OCI-LY3 (cell line): Measurements from ENCODE around the gene WNT6.

ENCODE experiments used
- H2AFZ ChIP-seq: fragments of 200-600, 300-600 bp; shearing (Covaris generic); 2 replicates; pipeline ENCODE4 v1.6.0; 2014; ENCODE audit warnings: antibody characterized with exemption, low read depth, low read length
- H3K27ac ChIP-seq: fragments of 200-600, 300-600 bp; sonication (generic); 2 replicates; pipeline ENCODE4 v1.5.1; 2014; ENCODE audit warnings: mild to moderate bottlenecking, low read length, moderate library complexity, mixed read lengths
- H3K27me3 ChIP-seq: fragments of 200-600, 300-600 bp; sonication (generic); 2 replicates; pipeline ENCODE4 v1.6.1; 2014; ENCODE audit warnings: low read depth, low read length, mixed read lengths
- H3K36me3 ChIP-seq: fragments of 200-600, 300-600 bp; sonication (generic); replicated peaks from 2 replicates; pipeline ENCODE3; 2014; ENCODE audit warnings: low read depth, low read length, mixed read lengths
- H3K4me1 ChIP-seq: fragments of 300-600, 200-600 bp; sonication (generic); 2 replicates; pipeline ENCODE4 v1.6.1; 2014; ENCODE audit warnings: low read length, mixed read lengths
- H3K4me2 ChIP-seq: fragments of 200-600, 300-600 bp; sonication (generic); 2 replicates; pipeline ENCODE4 v1.6.1; 2014; ENCODE audit warnings: low read length, mixed read lengths
- H3K4me3 ChIP-seq: fragments of 300-600, 200-600 bp; sonication (generic); 2 replicates; pipeline ENCODE4 v1.5.1; 2014; ENCODE audit warnings: antibody characterized with exemption, mild to moderate bottlenecking, low read length, moderate library complexity
- H3K79me2 ChIP-seq: fragments of 300-600, 200-600 bp; shearing (Covaris generic); 2 replicates; pipeline ENCODE4 v1.6.1; 2014; ENCODE audit warnings: mild to moderate bottlenecking, low read length, mixed read lengths
- H3K9ac ChIP-seq: fragments of 300-600, 200-600 bp; shearing (Covaris generic); 2 replicates; pipeline ENCODE4 v1.6.0; 2014; ENCODE audit warnings: mild to moderate bottlenecking, low read length, moderate library complexity
- H3K9me3 ChIP-seq: fragments of 200-600, 300-600 bp; shearing (Covaris generic); 2 replicates; pipeline ENCODE4 v1.6.1; 2014; ENCODE audit warnings: low read length, mixed read lengths; ENCODE audit not compliant: insufficient read depth
- H4K20me1 ChIP-seq: fragments of 200-600, 300-600 bp; sonication (generic); 2 replicates; pipeline ENCODE4 v1.6.1; 2016; ENCODE audit warnings: low read length, mixed read lengths; ENCODE audit not compliant: insufficient read depth
- CTCF ChIP-seq: fragments of 200-600, 300-600 bp; sonication (generic); IDR thresholded peaks from 2 replicates; pipeline ENCODE4 v1.5.1; 2014; ENCODE audit warnings: antibody characterized with exemption, low read length, low read depth
- EZH2phosphoT487 ChIP-seq: fragments of 200-600 bp; shearing (Covaris generic); IDR thresholded peaks from 2 replicates; pipeline ENCODE4 v1.6.1; 2018; ENCODE audit warnings: antibody characterized with exemption, mixed run types, low read depth

WNT6 gene

GRCh38 chr2:218858138-218858445 is 1.5 kb upstream of the WNT6 start:
- no peaks in the 10 kb centered on the region for H4K20me1 ChIP-seq
- H3K27me3 ChIP-seq, result no peaks in the 10 kb centered on the region; the same call in 1 of the 2 replicates
- H2AFZ ChIP-seq, result no peak overlapping the region
- TF ChIP-seq EZH2phosphoT487, result no peak
- no peak for TF ChIP-seq CTCF
- H3K9me3 ChIP-seq, result no peaks in the 10 kb centered on the region
- H3K4me2 ChIP-seq, result no peak overlapping the region
- H3K9ac ChIP-seq, result no peak overlapping the region
- H3K27ac ChIP-seq, result no peak overlapping the region
- no peaks in the 10 kb centered on the region for H3K79me2 ChIP-seq
- H3K36me3 ChIP-seq, result no peaks in the 10 kb centered on the region
- H3K4me1 ChIP-seq, result no peaks in the 10 kb centered on the region
- H3K4me3 ChIP-seq, result no peak overlapping the region

DNA sequence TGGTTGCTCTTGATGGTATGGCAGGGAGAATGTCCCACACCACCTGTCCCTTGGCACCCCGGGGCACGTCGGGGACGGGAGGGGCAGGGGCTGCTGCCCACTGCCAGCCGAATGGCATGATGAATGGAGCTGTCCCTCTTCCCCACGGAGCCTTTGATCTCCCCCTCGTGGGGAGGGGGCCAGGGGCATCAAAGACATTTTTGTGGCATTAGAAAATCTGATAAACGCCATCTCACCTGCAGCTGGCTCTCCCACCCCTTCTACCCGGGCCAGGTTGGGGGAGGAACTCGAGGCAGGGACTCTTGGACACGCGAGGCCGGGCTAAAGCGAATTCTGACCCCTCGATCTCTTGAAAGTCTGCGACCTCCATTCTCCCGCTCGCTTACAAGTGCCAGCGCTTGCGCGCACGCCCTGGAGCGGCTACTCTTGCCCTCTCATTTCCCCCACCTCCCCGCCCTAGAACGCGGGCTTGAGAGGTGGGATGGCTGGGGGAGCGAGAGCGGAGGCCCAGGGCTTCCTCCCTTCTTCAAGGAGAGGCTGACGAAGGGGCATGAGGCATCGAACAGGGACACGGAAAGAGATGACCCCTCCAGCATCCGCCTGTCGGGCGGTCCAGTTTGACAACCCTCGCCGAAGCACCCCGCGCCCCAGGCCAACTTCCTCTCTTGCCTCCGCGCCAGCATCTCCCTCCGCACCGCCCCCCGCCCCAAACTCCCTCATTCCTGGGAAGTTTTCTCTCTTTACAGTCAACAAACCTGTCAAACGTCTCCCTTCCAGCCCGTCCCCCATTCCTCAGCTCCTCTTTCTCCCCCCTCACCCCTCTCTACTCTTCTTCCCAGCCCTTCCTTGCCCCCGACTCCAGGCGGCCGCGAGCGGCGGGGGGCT is 692 bp upstream of the WNT6 start:
- no peak overlapping the region for H3K27ac ChIP-seq
- H3K9me3 ChIP-seq, result no peaks in the 10 kb centered on the region
- H2AFZ ChIP-seq, result no peak overlapping the region
- H3K9ac ChIP-seq, result no peak overlapping the region
- no peak overlapping the region for H3K4me2 ChIP-seq
- no peaks in the 10 kb centered on the region for H3K36me3 ChIP-seq
- no peak overlapping the region for H3K4me3 ChIP-seq
- no peaks in the 10 kb centered on the region for H3K4me1 ChIP-seq
- no peaks in the 10 kb centered on the region for H4K20me1 ChIP-seq
- no peak for TF ChIP-seq EZH2phosphoT487
- no peaks in the 10 kb centered on the region; the same call in 1 of the 2 replicates for H3K27me3 ChIP-seq
- no peaks in the 10 kb centered on the region for H3K79me2 ChIP-seq

DNA sequence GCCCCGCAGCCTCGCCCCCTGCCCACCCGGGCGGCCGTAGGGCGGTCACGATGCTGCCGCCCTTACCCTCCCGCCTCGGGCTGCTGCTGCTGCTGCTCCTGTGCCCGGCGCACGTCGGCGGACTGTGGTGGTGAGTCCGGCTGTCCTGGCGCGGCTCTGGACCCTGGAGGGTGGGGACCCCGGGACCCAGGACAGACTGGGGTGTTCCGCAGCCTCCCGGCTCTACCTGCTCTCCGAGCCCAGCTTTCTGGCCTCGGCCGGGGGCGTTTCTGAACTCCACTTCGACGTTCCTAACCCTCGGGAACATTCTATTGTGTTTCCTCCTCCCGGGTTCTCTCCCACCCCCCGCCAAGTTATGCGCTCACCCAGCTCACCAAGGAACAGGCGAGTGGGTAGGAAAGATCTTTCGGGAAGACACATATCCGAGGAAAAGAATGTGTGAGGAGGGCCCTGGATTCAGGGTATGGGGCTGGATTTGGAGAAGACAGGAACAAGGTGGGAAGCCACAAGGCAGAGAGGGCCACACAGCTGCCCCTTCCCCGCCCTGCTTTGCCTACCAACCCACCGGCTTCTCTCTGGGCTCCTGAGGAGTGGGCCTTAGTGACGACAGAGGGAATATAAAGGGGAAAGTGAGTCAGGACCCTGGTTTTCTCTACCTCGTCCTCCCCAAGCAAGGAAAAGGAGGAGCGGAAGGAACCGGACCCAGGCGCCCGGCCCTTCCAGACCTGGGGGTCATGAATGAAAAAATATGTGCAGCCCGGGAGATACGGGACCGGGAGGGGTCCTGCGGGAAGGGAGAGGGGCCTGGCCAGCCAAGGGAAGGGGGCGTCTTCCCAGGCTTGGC is 605 bp downstream of the WNT6 start:
- Histone ChIP-seq H3K27me3 (no peaks in the 10 kb centered on the region; the same call in 1 of the 2 replicates), H3K79me2 (no peaks in the 10 kb centered on the region), H3K4me1 (no peaks in the 10 kb centered on the region), H4K20me1 (no peaks in the 10 kb centered on the region), H2AFZ (no peak overlapping the region), H3K9ac (no peak overlapping the region), H3K4me2 (no peak overlapping the region), H3K4me3 (no peak overlapping the region), H3K27ac (no peak overlapping the region), H3K9me3 (no peaks in the 10 kb centered on the region), H3K36me3 (no peaks in the 10 kb centered on the region)
- TF ChIP-seq EZH2phosphoT487 (no peak), CTCF (no peak)

- Histone ChIP-seq H4K20me1 (no peaks in the 10 kb centered on the region), H2AFZ (no peak overlapping the region), H3K36me3 (no peaks in the 10 kb centered on the region), H3K79me2 (no peaks in the 10 kb centered on the region), H3K27ac (no peak overlapping the region), H3K27me3 (no peaks in the 10 kb centered on the region), H3K4me2 (no peak overlapping the region), H3K9ac (no peak overlapping the region), H3K4me1 (no peaks in the 10 kb centered on the region), H3K9me3 (no peaks in the 10 kb centered on the region), H3K4me3 (no peak overlapping the region)
- TF ChIP-seq CTCF (no peak), EZH2phosphoT487 (no peak)
Observed at GRCh38 chr2:218860950-218861381, 1.4 kb downstream of the WNT6 start.
